Retinal pigment epithelial cell (primary cell): ENCODE data around the gene ZNF408.

Source experiments
- DNase-seq: peaks from one replicate; pipeline ENCODE4 v3.0.0-alpha.2; 2010; ENCODE audit warnings: low read depth
- H3K4me3 ChIP-seq: 2 replicates; pipeline ENCODE4 v1.5.1; 2011; ENCODE audit warnings: mild to moderate bottlenecking, low read length, control low read depth, moderate library complexity
- TF ChIP-seq, protein P1 (sequence below): conservative IDR thresholded peaks from 2 replicates; pipeline ENCODE4 v1.5.1; 2011; ENCODE audit warnings: low read depth, low read length, control low read depth, inconsistent platforms

Gene ZNF408

DNA sequence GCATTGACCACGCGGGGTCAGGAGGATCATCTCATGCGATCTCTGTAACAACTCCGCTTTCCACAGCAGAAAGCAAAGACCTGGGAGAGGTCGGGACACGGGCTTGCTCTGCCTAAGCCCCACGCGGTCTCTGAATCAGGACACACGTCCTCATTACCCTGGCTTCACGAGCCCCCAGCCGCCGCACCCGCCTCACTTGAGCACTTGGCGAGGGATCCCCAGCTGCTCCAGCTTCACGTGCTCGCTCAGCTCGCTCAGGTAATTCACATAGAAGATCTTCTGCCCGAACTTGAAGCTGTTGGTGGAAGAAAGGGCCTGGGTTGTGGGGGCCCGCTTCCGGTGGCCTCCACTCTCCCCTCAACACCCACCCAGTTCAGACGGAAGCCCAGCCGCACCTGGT lies 20.0 kb upstream of the ZNF408 start:
- H3K4me3 ChIP-seq, result no peak overlapping the region
- TF ChIP-seq, protein P1, sequence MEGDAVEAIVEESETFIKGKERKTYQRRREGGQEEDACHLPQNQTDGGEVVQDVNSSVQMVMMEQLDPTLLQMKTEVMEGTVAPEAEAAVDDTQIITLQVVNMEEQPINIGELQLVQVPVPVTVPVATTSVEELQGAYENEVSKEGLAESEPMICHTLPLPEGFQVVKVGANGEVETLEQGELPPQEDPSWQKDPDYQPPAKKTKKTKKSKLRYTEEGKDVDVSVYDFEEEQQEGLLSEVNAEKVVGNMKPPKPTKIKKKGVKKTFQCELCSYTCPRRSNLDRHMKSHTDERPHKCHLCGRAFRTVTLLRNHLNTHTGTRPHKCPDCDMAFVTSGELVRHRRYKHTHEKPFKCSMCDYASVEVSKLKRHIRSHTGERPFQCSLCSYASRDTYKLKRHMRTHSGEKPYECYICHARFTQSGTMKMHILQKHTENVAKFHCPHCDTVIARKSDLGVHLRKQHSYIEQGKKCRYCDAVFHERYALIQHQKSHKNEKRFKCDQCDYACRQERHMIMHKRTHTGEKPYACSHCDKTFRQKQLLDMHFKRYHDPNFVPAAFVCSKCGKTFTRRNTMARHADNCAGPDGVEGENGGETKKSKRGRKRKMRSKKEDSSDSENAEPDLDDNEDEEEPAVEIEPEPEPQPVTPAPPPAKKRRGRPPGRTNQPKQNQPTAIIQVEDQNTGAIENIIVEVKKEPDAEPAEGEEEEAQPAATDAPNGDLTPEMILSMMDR, result no peak
- no peak for DNase-seq

DNA sequence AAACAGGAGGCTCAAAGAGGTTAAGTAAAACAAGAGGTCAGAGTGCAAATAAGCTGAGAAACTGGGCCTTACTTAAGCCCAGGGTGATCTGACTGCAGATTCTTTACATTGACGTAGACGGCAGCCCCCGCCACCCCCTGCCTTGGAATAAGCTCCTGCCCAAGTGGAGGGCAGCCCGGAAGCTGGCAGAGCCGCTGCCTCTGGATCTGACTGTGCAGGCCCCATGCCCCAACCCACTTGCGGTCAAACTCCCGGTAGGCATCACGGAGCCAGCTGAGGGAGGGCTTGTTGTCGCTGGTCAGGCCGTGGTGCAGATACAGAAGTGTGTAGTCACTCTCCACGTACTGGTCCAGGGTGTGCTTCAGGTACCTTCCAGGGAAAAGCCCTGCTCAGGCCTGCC lies 19.0 kb upstream of the ZNF408 start:
- no peak overlapping the region for H3K4me3 ChIP-seq
- TF ChIP-seq, protein P1, result no peak
- DNase-seq, result no peak

DNA sequence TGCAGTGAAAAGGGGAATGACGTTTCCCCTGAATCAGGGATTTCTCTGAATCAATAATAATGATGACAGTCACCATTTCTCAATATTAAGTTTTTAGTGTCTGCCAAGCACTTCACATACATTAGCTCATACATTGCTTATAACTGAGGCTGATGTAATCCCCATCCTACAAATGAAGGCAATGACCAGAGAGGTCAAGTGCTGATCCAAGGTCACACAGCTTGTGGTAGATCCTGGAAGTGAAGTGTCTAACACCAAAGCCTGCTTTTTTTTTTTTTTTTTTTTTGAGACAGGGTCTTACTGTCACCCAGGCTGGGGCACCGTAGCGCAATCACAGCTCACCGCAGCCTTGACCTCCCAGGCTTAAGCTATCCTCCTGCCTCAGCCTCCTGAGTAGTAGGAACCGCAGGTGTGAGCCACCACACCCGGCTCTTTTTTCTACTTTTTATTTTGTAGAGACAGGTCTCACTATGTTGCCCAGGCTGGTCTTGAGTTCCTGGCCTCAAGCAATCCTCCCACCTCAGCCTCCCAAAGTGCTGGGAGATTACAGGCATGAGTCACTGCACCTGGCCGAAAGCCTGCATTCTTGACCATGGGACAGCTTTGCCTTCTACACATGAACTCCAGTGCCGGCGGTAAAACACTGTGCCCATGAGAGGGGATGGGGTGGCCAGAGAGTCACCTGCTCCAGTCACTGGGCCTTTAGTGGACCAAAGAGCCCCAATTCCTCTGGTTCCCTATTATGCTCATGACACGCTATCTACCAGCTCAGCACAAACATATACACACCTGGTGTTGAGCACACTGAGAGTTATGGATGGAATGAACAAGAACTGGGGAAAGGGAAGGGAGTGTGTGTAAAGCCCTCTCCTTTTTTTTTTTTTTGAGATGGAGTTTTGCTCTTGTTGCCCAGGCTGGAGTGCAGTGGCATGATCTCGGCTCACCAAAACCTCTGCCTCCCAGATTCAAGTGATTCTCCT lies 17.8 kb upstream of the ZNF408 start:
- TF ChIP-seq, protein P1, result no peak
- H3K4me3 ChIP-seq, result no peak overlapping the region
- DNase-seq, result no peak

DNA sequence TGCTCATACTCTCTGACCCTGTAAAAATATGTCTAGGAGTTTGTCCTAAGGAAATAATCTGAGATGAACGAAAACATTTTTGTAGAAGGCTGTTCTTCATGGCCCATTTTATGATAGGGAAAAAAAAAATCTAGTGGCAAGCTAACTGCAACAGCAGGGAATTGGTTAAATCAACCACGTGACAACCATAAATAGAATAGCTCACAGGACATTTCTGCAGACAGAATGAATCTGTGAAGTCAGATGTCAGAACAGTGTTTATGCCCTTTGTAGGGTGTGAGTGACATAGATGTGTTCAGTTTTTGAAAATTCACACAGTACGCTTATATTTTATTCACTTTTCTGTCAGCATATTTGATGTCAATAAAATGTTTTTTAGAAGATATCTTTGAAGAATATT lies 16.5 kb upstream of the ZNF408 start:
- TF ChIP-seq, protein P1, result no peak
- DNase-seq, result no peak
- no peak overlapping the region for H3K4me3 ChIP-seq

DNA sequence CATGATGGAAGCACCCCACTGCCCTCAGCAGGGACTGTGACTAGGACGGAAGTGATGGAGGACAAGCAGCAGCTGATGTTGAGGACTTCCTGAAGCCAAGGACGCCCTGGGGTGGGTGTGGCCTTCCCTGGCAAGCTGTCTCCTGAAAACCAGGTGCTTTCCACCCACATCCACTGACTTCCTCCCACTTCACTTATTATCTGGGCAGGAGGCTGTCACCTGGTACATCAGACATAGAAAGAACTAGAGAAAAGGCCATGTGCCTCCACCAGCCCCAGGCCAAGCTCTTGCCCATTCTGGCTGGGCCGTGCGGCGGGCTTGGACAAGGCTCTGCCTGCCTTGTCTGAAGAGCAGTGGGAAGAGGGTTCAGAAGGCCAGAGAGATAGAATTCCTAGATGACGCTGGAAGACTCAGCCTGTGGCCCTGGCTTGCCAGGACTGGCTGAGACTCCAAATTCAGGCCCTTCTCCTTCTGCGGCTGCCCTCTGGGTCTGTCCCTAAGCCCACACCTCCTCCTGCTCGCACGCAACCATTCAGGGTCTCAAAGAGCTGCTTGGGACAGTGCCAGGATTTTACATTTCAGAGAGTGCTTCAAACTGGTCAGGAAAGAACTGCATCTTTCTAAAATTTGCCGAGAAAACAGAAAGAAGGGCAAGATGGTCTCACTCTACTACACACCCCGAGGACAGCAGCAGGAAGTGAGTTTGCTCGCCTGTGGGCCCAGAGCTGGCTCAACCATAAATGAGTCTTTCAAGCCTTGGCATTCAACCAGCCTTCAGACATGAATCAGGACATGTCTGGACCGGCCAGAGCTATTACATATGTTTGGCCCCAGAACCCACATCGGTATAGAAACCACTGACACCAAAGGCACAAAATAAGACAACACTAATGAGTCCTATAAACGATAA lies 13.7 kb upstream of the ZNF408 start:
- no peak overlapping the region for H3K4me3 ChIP-seq
- TF ChIP-seq, protein P1, result no peak
- no peak for DNase-seq

DNA sequence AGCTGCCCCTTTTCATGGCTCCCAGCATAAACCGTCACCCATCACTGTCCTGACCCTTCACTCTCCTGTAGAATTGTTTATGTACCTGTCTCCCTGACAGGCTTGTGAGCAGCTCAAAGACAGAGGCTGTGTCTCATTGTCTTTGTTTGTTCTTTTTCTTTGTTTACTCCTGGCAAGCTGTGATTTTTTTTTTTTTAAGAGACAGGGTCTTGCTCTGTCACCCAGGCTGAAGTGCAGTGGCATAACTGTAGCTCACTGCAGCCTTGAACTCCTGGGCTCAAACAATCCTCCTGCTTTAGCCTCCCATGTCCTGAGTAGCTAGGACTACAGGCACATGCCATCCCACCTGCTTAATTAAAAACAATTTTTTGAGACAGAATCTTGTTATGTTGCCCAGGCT lies 10.1 kb upstream of the ZNF408 start:
- TF ChIP-seq, protein P1, result no peak
- no peak for DNase-seq
- H3K4me3 ChIP-seq, result no peak overlapping the region
